ENCODE measurements around the gene NRBP1. TPM values are rescaled to one million over a fixed set of nuclear protein-coding genes. Genes with fewer than 3 reads are reported as not detected.

NRBP1 gene
- total RNA-seq, 1 donor from 2014 or later = 96.7 TPM

GRCh38 chr2:27441958-27442919 lies 13.8 kb downstream of the NRBP1 start, which contains the start of gene KRTCAP3:
TSS of gene KRTCAP3 (plus strand) at chr2:27442381. CDS start at chr2:27442413, 32 bp downstream.
- H3K9me3 Mint-ChIP-seq = no peaks in the 10 kb centered on the region
- TF ChIP-seq CTCF (conservative IDR thresholded peaks at IDR 0.05) = peak; percentile 53
- H3K4me1 Mint-ChIP-seq (ENCODE audit: unreplicated experiment) = peaks cover 5% of the 10 kb centered on the region
- H3K4me3 Mint-ChIP-seq = peak within 1 kb of the TSS; percentile 44
- peak within 1 kb of the TSS; percentile 34 for H3K27ac Mint-ChIP-seq
- peak; percentile 74 for DNase-seq (ENCODE audit: extremely low spot score, unreplicated experiment)
- H3K36me3 Mint-ChIP-seq = peaks cover 39% of the 10 kb centered on the region
- H3K27me3 Mint-ChIP-seq = no peaks in the 10 kb centered on the region

- Mint-ChIP-seq H3K4me1 (ENCODE audit: unreplicated experiment) (peaks cover 5% of the 10 kb centered on the region), H3K27me3 (no peaks in the 10 kb centered on the region), H3K27ac (peak overlapping the region; percentile 34), H3K4me3 (peak overlapping the region; percentile 44), H3K36me3 (peaks cover 43% of the 10 kb centered on the region), H3K9me3 (no peaks in the 10 kb centered on the region)
- DNase-seq (ENCODE audit: extremely low spot score, unreplicated experiment) = no peak
- TF ChIP-seq CTCF (conservative IDR thresholded peaks at IDR 0.05) = no peak
These were observed 14.5 kb downstream of the NRBP1 start for GRCh38 chr2:27442920-27443282.

GRCh38 chr2:27445155-27445554 lies 16.7 kb downstream of the NRBP1 start:
- H3K27ac Mint-ChIP-seq = peak overlapping the region; percentile 88
- no peak for DNase-seq (ENCODE audit: extremely low spot score, unreplicated experiment)
- no peaks in the 10 kb centered on the region for H3K9me3 Mint-ChIP-seq
- no peak for TF ChIP-seq CTCF (conservative IDR thresholded peaks at IDR 0.05)
- no peaks in the 10 kb centered on the region for H3K27me3 Mint-ChIP-seq
- no peak overlapping the region for H3K4me3 Mint-ChIP-seq
- H3K4me1 Mint-ChIP-seq (ENCODE audit: unreplicated experiment) = peaks cover 5% of the 10 kb centered on the region
- peaks cover 45% of the 10 kb centered on the region for H3K36me3 Mint-ChIP-seq

DNA sequence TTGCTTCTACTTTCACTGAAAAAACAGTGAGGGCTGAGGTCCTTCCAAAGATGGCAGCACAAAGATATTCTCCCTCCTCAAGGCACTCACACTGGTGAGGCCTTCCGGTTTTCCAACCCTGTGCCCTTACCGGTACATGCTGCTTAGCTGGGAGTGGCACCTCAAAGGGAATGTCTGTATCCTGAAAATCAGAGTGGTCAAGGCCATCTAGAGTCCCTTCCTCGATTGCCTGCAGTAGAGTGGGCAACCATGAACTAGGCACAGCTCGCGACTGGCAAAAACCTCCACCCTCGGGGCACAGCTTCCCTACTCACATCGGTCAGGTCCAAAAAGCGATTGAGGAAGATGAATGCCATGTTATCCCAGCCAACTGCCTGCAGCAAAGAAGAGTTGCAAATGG lies 17.2 kb downstream of the NRBP1 start:
- Mint-ChIP-seq H3K27ac (peak overlapping the region; percentile 88), H3K36me3 (peaks cover 41% of the 10 kb centered on the region), H3K9me3 (no peaks in the 10 kb centered on the region), H3K4me3 (no peak overlapping the region), H3K27me3 (no peaks in the 10 kb centered on the region), H3K4me1 (ENCODE audit: unreplicated experiment) (peaks cover 5% of the 10 kb centered on the region)
- no peak for TF ChIP-seq CTCF (conservative IDR thresholded peaks at IDR 0.05)
- no peak for DNase-seq (ENCODE audit: extremely low spot score, unreplicated experiment)

DNA sequence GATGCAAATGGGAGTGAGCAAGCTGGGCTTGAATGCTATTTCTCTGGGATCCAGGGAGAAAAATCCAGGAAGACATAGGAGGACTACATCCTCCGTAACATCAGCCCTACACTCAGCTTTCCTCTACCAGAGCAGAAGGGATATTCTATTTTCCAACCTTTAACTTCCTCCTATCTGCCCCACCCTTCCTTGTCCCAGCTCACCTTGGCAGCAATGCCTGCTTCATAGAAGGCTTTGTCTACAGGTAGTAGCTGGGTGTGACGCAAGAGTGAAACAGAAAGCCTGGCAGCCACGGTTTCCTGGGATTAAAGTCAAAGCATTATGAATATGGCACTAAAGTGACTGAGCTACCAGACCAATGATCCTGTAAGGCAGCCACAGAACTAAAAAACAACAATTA lies 17.6 kb downstream of the NRBP1 start:
- H3K27ac Mint-ChIP-seq = peak overlapping the region; percentile 88
- TF ChIP-seq CTCF (conservative IDR thresholded peaks at IDR 0.05) = no peak
- peaks cover 38% of the 10 kb centered on the region for H3K36me3 Mint-ChIP-seq
- H3K9me3 Mint-ChIP-seq = no peaks in the 10 kb centered on the region
- no peak overlapping the region for H3K4me3 Mint-ChIP-seq
- H3K4me1 Mint-ChIP-seq (ENCODE audit: unreplicated experiment) = peaks cover 5% of the 10 kb centered on the region
- no peak for DNase-seq (ENCODE audit: extremely low spot score, unreplicated experiment)
- H3K27me3 Mint-ChIP-seq = no peaks in the 10 kb centered on the region
